Fibroblast of mammary gland (primary cell): ENCODE results near the gene MOB4.

Source experiments
- DNase-seq: peaks from one replicate; pipeline ENCODE4 v3.0.0-alpha.2; 2010; ENCODE audit warnings: low read depth
- H3K4me3 ChIP-seq: 2 replicates; pipeline ENCODE4 v1.5.1; 2011; ENCODE audit warnings: low read depth, mild to moderate bottlenecking, low read length, moderate library complexity; ENCODE audit not compliant: control insufficient read depth
- TF ChIP-seq, protein P1 (sequence below): conservative IDR thresholded peaks from 2 replicates; pipeline ENCODE4 v1.5.1; 2011; ENCODE audit warnings: low read depth, low read length, inconsistent platforms; ENCODE audit not compliant: control insufficient read depth, insufficient read depth

Gene MOB4

DNA sequence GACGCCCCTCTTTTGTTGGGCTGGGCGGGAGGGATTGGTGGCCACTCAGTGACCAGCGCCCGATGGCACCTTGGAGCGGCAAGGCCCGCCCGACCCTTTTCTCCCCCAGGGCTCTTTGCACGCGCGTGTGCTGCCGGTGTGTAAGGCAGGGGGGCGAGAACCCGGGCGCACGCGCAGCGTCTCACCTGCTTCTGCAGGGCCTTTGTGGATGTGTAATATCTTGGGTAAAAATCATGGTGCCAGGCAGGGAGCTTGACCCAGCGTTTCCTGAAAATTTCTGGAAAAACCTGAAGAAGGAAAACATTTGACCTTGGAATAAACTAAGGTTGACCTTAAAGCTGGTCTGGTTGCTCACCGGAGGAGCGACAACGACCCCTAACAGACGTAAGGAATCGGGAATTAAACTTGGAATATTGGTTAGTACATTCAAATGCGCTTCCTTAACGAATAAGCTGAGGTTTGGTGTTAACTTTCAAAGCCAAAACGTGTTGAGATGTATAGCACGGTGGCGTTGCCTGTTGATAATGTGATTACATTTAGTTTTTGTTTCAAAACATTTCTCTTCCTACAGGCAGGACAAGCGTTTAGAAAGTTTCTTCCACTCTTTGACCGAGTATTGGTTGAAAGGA is 15.2 kb upstream of the MOB4 start:
- TF ChIP-seq, protein P1, sequence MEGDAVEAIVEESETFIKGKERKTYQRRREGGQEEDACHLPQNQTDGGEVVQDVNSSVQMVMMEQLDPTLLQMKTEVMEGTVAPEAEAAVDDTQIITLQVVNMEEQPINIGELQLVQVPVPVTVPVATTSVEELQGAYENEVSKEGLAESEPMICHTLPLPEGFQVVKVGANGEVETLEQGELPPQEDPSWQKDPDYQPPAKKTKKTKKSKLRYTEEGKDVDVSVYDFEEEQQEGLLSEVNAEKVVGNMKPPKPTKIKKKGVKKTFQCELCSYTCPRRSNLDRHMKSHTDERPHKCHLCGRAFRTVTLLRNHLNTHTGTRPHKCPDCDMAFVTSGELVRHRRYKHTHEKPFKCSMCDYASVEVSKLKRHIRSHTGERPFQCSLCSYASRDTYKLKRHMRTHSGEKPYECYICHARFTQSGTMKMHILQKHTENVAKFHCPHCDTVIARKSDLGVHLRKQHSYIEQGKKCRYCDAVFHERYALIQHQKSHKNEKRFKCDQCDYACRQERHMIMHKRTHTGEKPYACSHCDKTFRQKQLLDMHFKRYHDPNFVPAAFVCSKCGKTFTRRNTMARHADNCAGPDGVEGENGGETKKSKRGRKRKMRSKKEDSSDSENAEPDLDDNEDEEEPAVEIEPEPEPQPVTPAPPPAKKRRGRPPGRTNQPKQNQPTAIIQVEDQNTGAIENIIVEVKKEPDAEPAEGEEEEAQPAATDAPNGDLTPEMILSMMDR = no peak
- DNase-seq = peak; percentile 10
- peak overlapping the region; percentile 79 for H3K4me3 ChIP-seq

DNA sequence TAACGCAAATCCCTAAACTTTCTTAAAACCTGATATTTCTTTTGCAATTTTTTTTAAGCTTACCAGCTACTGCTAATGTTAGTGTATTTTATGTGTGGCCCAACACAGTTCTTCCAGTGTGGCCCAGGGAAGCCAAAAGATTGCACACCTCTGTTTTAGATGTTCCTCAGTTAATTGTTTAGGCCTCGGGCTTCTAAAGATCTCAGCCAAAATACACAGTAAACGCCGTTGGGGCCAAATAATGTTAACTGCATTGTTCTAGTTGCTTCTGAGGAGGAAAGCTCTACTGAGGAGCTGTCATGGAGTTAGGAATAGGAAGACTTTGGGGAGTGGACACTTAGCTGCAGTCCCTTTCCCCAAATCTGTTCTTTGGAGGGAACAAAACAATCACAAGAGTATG is 13.7 kb upstream of the MOB4 start:
- TF ChIP-seq, protein P1 = no peak
- DNase-seq = no peak
- H3K4me3 ChIP-seq = no peak overlapping the region

- H3K4me3 ChIP-seq = no peak overlapping the region
- TF ChIP-seq, protein P1 = no peak
- DNase-seq = no peak
Measured at GRCh38 chr2:197502685-197503084, 13.2 kb upstream of the MOB4 start.

DNA sequence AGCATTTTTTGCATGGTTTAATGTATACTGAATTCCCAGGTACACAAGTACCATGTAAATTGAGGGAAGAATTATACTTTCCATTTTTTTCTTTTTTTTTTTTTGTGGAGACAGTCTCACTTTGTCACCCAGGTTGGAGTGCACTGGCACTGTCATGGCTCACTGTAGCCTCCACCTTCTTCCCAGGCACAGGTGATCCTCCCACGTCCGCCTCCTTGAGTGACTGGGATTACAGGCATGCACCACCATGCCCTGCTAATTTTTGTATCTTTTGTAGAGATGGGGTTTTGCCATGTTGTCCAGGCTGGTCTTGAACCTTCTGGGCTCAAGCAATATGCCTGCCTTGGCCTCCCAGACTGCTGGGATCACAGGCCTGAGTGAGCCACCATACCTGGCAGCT is 11.9 kb upstream of the MOB4 start:
- no peak for DNase-seq
- H3K4me3 ChIP-seq = no peak overlapping the region
- TF ChIP-seq, protein P1 = no peak

GRCh38 chr2:197504512-197504911 is 11.4 kb upstream of the MOB4 start:
- no peak for DNase-seq
- TF ChIP-seq, protein P1 = no peak
- no peak overlapping the region for H3K4me3 ChIP-seq

- H3K4me3 ChIP-seq = no peak overlapping the region
- TF ChIP-seq, protein P1 = no peak
- DNase-seq = no peak
Measured at GRCh38 chr2:197506658-197507057, 9.2 kb upstream of the MOB4 start.

DNA sequence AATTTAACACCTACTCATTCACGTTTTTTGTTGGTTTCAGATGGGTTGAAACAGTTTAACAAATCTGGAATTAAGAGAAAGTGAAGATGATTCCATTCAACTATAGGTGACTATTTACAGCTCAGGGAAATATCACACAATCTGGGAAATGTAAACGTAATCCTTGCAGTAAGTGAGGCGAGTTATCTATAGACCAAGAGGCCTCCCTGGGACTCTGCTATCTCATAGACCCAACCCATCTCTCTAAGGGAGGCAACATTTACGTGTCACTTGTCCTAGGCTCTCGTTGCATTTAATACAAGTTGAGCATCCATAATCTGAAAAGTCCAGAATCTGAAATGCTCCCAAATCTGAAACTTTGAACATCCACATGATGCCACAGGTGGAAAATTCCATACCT is 2.0 kb upstream of the MOB4 start:
- DNase-seq = no peak
- H3K4me3 ChIP-seq = no peak overlapping the region
- TF ChIP-seq, protein P1 = no peak
